HL-60 (cell line): ENCODE measurements around the gene BSN.
A peak's percentile ranks its signal among the peaks of the same experiment; 100 is the strongest.

ENCODE experiments used
- DNase-seq, 2 experiments: peaks; one replicate each; pipeline ENCODE4 v3.0.0-alpha.2; 2010 to 2020; ENCODE audit warnings: low read depth in 1 of 2, low spot score in 1 of 2
- H3K27ac ChIP-seq: fragments of 250-450 bp; sonication (Bioruptor Pico); replicated peaks from 2 replicates; pipeline ENCODE4 v1.5.1; 2020; ENCODE audit warnings: mild to moderate bottlenecking, moderate library complexity
- H3K27me3 ChIP-seq: fragments of 250-450 bp; sonication (Bioruptor Pico); 2 replicates; pipeline ENCODE4 v1.5.1; 2021; ENCODE audit warnings: mild to moderate bottlenecking, moderate library complexity; ENCODE audit not compliant: insufficient read depth, poor library complexity, severe bottlenecking
- H3K4me3 ChIP-seq: replicated peaks from 2 replicates; pipeline ENCODE4 v1.5.1; 2011; ENCODE audit warnings: mild to moderate bottlenecking, control low read depth, low read length; ENCODE audit not compliant: insufficient read depth
- GABPA ChIP-seq: IDR thresholded peaks from 2 replicates; pipeline ENCODE4 v1.6.1; 2012; ENCODE audit warnings: low read depth
- POLR2AphosphoS5 ChIP-seq: IDR thresholded peaks from 2 replicates; pipeline ENCODE4 v1.6.1; 2012; ENCODE audit warnings: low read depth
- SPI1 ChIP-seq: IDR thresholded peaks from 2 replicates; pipeline ENCODE4 v1.6.1; 2012; ENCODE audit warnings: low read depth, mild to moderate bottlenecking, borderline replicate concordance
- TF ChIP-seq, protein P1 (sequence below): IDR thresholded peaks from 2 replicates; pipeline ENCODE4 v1.6.1; 2012; ENCODE audit warnings: low read depth; ENCODE audit not compliant: insufficient replicate concordance
- TF ChIP-seq, protein P2 (sequence below): IDR thresholded peaks from one replicate; pipeline ENCODE4 v1.5.1; 2011; ENCODE audit warnings: low read length, control low read depth, inconsistent platforms; ENCODE audit not compliant: insufficient read depth

Gene BSN

DNA sequence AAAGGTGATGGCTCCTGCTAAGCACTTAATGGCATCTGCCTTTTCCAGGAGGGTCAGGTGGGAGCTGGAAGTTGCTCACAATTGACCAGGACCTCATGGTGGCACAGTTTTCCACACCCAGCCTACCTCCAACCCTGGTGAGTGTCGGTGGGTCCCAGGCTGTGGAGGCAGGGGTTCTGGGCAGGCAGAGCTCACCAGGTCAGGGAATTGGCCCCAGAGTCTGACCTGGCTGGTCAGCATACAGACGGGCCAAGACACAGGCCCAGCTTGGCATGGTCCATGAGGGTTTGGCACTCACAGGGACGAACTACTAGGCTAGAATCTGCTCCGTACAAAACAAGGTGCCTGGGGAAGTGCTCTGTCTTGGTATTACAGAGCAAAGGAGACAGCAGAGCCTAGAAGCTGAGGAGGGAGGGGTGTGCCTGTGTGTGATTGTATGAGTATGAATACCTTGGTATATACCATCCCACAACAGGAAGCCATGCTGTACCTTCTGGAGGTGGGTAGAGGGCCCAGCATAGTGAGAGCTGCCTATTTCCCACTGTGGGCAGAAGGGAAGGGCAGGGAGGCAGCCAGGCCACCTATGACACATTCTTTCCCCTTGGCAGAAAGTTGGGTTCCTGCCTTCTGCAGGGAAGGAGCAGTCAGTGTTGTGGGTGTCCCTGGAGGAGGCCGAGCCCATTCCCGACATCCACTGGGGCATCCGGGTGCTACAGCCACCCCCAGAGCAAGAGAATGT is 126.4 kb downstream of the BSN start:
- DNase-seq, result no peak
- H3K27ac ChIP-seq, result no peak overlapping the region
- TF ChIP-seq, protein P1, sequence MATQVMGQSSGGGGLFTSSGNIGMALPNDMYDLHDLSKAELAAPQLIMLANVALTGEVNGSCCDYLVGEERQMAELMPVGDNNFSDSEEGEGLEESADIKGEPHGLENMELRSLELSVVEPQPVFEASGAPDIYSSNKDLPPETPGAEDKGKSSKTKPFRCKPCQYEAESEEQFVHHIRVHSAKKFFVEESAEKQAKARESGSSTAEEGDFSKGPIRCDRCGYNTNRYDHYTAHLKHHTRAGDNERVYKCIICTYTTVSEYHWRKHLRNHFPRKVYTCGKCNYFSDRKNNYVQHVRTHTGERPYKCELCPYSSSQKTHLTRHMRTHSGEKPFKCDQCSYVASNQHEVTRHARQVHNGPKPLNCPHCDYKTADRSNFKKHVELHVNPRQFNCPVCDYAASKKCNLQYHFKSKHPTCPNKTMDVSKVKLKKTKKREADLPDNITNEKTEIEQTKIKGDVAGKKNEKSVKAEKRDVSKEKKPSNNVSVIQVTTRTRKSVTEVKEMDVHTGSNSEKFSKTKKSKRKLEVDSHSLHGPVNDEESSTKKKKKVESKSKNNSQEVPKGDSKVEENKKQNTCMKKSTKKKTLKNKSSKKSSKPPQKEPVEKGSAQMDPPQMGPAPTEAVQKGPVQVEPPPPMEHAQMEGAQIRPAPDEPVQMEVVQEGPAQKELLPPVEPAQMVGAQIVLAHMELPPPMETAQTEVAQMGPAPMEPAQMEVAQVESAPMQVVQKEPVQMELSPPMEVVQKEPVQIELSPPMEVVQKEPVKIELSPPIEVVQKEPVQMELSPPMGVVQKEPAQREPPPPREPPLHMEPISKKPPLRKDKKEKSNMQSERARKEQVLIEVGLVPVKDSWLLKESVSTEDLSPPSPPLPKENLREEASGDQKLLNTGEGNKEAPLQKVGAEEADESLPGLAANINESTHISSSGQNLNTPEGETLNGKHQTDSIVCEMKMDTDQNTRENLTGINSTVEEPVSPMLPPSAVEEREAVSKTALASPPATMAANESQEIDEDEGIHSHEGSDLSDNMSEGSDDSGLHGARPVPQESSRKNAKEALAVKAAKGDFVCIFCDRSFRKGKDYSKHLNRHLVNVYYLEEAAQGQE, result no peak
- 0 out of 2 replicates have a peak, but pooled peaks have one; percentile 1 for TF ChIP-seq POLR2AphosphoS5

DNA sequence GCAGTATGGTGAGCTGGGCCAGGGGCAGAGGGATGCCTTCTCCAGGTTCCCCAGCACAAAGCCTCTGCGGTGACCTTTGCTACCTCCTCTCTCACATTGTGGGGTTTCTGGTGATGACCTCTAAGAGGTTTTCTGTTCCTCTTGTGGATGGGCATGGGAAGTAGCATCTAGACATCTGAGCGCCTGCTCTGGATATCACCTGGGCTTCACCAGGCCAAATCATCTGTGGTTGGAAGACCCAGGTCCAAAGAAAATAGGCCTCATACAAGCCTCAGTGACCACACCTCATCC is 126.9 kb downstream of the BSN start:
- Histone ChIP-seq H3K27ac (no peak overlapping the region), H3K27me3 (no peaks in the 10 kb centered on the region), H3K4me3 (no peak overlapping the region)
- no peak for DNase-seq
- TF ChIP-seq, protein P1, result no peak
- no peak for TF ChIP-seq POLR2AphosphoS5
- TF ChIP-seq SPI1, result no peak
- TF ChIP-seq, protein P2, sequence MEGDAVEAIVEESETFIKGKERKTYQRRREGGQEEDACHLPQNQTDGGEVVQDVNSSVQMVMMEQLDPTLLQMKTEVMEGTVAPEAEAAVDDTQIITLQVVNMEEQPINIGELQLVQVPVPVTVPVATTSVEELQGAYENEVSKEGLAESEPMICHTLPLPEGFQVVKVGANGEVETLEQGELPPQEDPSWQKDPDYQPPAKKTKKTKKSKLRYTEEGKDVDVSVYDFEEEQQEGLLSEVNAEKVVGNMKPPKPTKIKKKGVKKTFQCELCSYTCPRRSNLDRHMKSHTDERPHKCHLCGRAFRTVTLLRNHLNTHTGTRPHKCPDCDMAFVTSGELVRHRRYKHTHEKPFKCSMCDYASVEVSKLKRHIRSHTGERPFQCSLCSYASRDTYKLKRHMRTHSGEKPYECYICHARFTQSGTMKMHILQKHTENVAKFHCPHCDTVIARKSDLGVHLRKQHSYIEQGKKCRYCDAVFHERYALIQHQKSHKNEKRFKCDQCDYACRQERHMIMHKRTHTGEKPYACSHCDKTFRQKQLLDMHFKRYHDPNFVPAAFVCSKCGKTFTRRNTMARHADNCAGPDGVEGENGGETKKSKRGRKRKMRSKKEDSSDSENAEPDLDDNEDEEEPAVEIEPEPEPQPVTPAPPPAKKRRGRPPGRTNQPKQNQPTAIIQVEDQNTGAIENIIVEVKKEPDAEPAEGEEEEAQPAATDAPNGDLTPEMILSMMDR, result no peak
- no peak for TF ChIP-seq GABPA

More for the DNA sequence above, 126.4 kb downstream of the BSN start:
- no peak overlapping the region for H3K4me3 ChIP-seq
- H3K27me3 ChIP-seq, result no peaks in the 10 kb centered on the region

DNA sequence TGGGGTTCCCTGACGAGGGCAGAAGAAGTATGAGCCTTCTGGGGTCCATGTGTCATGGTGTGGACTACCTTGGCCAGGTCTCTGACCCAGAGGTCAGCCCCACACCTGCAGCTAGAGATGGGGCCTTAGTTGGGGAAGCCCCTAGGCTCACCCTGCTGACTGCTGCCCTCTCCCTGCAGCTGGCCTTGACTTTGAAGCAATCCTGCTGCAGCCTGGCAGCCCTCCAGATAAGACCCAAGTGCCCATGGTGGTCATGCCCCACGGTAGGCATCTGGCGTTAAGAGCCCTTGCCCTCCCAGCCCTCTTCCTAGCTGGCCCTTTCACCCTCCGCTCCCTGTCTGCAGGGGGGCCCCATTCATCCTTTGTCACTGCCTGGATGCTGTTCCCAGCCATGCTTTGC is 127.3 kb downstream of the BSN start:
- TF ChIP-seq GABPA, result no peak
- TF ChIP-seq SPI1, result no peak
- TF ChIP-seq, protein P2, result no peak
- no peak for TF ChIP-seq POLR2AphosphoS5
- TF ChIP-seq, protein P1, result no peak

More for the DNA sequence above, 127.3 kb downstream of the BSN start:
- H3K4me3 ChIP-seq, result no peak overlapping the region
- no peaks in the 10 kb centered on the region for H3K27me3 ChIP-seq
- DNase-seq, result no peak
- H3K27ac ChIP-seq, result no peak overlapping the region
